ENCODE data around the gene ZC3H4.
A peak's percentile ranks its signal among the peaks of the same experiment; 100 is the strongest.
"Not testable (repeated sequence)": the region's sequence is repeated elsewhere in the genome, so short reads cannot be mapped to it uniquely, and the experiment has no call there.

Gene ZC3H4

DNA sequence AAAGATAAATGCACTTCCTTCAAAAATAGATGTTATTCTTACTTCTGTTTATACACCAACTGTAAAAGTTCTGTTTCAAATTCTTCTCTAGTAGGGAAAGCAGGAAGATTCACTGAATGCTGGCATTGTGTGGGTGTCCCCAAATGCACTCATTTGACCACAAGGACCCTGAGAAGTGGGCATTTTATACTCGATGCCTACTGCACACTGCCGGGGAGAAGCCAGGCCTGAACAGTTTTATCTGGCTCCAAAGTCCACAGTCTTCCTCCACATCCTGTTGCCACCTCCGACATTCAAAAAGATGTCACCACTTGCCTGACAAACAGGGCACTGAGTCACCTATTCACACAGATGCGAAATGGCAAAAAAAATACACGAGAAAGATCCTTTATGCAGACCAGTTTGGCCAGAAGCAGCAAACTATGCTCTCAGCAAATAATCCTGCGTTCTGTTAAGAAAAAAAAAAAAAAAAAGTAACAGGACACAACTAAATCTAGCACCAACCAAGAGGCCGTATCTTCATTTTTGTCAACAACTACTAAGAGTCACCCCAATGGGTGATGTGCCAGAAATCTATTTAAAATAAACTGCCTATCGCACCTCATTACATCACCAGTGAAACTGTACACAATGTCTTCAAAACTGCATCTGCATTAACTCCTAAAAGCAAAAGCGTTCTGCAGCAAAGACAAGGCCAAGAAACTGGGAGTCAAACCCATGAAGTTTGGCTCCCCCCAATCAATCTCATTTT lies 6.2 kb downstream of the ZC3H4 start:
- peak; percentile 70 for DNase-seq

DNA sequence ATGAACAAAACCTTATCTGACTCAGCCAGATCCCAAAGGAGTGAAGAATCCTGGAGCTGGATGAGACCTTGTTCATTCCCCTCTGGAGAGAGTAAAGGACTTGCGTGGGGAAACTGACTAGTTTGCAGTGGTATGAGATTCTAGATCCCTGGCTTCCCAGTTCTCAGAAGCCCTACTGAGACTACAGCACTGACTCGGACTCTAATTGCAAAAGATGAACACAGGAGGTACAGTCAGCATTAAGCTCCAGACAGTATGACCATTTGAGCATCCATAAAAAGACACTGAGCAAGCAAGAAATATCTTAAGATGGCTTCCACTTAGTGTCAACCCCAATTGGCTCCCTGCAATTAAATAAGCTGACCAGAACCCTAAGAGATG lies 6.8 kb downstream of the ZC3H4 start:
- no peak for DNase-seq

DNA sequence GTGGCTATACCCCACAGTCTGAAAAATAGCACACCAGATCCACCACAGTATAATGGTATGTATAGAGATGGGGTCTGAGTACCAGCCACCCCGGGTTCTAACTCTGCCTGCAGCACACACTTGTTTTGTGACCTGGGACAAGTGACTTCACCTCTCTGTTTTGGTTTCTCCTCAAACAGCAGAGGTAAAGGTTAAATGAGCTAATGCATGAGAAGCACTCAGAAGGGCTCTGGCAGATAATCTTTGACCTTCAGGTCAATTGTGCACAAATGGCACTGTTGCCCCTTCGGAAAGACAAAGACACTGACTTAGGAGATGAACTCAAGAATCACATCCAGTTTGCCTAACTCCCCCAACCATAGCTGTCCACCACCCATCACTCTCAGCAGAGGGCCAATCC lies 7.7 kb downstream of the ZC3H4 start:
- DNase-seq: no peak

DNA sequence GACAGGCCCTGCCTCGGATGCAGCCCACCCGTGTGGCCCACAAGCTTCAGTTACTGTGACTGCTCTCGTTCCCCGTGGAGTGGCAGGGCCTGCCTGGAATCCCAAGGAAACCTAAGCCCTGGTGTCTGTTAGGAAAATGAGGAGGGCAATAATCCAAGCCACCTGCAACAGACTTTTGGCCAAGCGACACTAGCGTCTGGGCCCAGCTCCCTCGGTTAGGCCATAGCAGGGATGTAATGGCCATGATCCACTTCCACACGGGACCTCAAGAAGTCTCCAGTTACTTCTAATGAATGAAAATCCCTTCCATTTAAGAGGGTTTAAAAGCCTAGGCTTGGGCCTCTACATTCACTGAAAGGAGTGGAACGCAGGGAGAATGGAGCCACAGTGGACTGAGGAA lies 8.9 kb downstream of the ZC3H4 start:
- no peak for DNase-seq

DNA sequence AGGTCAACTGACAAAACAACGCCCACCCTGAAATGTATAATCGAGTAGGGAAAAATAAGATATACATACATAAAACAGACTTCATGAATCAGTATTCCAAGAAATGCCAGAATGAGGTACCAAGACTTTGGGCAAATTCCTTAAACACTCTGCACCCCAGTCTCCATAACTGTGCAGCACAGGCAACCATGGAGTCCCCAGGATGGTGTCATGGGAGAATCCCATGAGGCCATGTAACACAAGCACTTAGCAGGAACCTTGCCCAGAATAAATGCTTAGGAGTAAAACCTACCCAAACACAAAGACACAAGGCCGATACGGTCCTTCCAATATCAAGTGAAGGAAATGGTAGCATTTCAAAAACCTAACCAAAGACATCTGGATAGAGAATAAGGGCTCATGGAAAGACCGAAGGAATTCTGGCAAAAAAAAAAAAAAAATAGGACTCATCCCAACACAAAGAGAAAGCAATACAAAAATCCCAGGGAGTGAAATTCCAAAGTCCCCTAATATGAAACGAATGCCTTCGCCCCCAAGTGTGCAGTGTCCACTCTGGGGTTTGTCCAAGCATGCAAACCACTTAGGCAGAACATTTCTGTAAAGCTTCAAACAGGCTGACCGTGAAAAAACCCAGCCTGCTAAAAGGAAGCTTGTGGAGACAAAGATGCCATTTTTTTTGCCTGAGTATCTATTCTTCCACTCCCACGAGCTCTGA lies 11.1 kb downstream of the ZC3H4 start:
- no peak for DNase-seq

DNA sequence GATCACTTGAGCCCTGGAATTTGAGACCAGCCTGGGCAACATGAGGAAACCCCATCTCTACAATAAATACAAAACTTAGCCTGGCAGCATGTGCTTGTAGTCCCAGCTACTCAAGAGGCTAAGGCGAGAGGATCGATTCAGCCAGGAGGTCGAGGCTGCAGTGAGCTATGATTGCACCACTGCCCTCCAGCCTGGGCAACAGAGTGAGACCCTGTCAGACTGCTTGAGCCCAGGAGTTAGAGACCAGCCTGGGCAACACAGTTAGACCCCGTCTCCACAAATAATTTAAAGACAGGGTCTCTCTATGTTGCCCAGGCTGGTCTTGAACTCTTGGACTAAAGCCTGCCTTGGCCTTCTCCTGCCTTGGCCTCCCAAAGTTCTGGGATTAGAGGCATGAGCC lies 12.5 kb downstream of the ZC3H4 start:
- DNase-seq: not testable (repeated sequence)

DNA sequence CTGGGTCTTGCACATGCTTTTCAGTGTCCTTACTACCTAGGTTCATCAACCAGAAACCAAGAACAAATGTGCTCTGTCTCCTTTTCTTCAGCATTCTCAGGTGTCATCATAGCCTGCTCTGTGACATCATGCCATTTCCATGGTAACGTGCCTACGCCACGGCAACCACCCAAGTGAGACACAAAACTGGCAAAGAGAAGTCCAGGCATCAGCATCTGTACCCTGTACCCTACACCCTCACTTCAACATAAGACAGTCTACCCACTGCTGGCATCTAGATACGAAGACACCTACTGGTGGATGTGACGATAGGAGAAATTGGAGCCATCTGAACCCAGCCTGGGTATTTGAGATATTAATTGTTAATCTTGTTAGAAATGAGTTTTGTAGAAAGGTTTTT lies 13.3 kb downstream of the ZC3H4 start:
- no peak for DNase-seq

DNA sequence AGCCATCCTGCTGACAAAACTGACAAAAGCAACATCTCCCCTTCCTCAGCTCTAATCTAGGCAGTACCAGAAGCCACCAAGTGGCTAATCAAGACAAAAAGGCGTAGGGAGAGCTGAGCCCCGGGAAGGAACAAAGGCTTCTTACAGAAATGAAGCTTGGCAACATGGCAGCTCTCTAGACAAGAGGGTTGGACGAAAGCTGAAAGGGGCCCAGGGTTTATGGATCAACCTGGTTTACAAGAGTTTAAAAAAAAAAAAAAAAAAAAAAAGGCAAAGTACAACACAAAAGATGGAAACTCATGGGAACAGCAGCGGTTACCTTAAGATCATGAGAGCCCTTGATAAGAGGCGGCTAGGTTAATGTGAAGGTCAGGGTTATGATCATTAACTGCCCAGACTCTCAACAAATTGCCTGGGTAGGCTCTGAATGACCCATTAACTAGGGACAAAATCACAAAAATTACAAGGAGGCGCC lies 14.0 kb downstream of the ZC3H4 start:
- DNase-seq: no peak

DNA sequence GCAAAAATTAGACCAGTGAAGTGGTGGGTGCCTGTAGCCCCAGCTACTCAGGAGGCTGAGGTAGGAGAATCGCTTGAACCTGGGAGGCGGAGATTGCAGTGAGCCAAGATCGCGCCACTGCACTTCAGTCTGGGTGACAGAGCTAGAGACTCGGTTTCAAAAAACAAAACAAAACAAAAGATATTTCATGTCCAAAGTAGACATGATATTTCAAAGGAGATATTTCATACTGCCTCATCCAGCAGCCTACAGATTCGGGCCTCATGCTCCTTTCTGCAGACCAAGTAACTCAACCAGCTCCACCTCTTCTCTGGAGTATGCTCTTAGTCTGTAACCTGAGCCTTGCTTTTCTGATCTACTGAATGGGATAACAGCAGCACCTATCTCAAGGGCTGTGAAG lies 15.0 kb downstream of the ZC3H4 start:
- no peak for DNase-seq

DNA sequence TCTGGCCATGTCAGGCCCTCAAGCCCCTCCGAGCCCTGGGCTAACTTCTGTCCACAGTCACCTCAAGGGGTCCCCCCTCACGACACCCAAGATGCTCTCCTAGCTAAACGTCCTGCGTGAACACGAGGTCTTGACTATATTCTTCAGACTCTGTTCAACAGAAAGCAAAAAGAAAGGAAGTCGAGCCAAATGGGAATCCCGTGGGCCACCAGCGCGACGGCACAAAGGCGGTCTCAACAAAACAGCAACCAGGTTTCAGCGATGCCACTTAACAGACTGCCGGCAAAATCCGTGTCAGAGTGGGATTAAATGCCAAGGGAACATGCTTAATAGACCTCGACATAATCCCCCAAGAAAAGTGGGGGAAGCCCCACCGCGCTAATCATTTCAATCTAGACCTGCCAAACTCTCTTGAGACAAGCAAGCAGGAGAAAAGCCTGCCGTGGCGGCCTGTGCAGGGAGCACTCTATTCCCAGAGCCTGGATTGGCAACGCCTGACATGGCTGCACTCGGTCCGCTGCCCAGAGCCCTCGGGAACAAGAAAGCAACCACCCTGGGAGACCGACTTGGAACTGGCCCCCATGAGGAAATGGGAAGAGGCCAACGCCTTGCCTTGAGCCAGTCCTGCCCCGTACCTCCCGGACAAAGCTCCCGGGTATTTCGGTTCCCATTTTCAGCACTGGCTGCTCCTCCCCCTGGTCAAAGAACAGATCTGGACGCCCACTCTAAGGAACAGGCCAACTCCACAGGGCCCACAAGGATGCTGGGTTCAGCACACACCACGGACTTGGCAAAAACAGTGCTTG lies 16.0 kb downstream of the ZC3H4 start:
- DNase-seq: no peak

DNA sequence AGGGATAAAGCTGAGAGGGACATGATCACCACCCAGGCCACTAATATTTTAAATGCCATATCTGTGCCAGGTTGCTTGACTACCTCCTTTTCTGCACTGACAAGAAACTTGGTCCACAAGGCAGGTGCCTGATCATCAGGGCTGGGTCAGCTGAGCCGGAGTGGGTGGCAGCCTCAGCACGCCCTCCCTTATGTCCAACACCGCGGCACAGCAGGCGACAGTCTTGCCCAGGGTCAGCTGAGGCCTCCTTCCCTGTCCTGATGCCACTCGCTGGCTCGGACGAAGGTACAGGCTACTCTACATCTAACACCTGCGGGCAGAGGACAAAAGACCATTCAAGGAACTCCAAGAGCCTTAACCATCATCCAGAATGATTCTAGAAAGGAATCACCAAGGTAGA lies 16.9 kb downstream of the ZC3H4 start:
- DNase-seq: no peak

DNA sequence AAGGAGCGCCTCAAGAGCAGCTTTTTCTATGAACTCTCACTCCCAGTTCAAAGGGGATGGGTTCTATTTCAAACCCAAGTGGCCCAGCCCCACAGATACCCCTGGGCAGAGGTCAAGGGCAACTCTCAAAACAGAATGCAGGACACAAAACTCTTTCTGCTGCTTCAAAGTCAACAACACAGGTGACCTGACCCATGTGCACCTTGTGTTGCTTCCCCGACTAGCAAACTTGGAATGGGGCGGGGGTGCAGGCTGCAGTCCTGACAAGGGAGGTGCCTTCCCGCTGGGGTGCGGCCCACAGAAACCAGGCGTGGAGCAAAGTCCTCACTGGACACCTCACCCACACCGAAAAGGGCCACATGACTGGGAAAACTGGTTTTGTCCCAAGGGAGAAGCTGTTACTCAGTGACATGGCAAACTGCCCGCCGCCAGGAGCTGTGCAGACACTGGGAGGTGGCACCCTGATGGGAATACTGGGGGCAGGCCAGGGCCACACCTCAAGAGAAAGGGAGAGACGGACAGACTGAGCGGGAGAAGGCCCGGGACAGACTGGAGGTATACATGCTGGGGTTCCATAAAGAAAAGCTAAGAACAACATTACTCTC lies 17.4 kb downstream of the ZC3H4 start:
- DNase-seq: no peak

DNA sequence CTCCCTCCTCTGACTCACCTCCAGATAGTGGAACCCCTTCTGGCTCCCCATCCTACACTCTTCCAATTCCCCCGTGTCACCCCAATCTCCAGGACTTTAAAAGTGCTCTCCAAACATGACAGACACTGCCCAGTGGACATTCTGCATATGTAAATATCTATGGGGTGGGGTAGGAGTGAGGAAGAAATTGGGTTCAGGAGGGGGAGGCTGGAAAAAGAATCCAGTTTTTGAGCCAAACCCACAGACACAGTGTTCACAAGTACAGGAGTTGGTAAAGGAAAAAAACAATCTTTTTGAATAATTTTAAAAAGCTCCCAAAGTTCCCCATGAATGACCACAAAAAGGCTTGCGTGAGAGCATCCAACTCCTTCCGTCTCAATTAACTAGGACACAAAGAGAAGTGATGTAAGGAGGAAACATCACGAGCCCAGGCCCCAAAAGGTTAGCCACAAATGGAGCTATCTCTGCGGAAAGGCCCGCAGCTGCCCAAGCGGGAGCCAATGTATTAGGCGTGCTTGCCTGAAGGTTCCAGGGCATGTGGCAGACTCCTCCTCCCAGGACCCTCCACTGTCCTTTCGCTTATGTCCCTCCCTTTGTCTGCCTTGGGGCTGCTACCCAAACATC lies 18.0 kb downstream of the ZC3H4 start:
- DNase-seq: peak; percentile 19

DNA sequence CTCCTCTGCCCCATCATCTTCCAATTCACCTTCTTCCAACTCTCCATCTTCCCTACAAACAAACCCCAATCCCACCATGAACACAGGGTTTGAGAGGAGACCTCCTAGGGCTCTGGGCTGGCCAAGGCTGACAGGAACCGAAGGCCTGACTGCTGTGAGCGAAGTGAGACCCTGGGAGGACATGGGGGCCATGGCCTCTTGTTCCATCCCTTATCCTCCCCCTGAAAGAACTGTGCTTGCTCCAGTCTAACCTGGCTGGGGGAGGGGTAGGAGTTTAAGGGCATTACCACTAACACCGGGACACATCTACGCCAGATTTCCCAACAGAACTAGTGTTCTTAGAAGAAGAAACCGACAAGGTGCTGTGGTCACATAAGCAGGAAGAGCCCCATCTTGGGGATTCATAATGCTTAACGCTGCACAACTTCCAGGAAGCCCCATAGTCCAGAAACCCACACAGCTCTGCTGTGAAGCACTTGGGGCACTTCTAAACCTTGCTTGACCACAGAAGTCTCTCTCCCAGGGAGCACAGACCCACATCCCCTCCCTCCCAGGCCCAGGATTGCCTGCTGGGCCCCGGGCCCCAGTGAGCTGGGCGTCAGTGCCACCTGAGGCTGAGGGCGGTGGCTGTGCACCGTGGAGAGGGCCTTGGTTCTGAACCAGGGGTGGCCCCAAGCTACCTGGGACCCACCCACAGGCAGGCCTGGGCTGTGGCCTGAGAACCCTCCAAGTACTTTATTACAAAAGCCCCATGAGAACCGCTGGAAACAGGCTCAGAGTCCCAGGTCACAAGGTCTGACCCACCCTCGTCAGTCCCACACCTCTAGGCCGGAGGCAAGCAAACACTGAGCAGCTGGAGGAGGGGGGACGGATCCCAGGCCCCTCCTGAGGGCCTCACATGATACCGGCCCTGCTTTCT lies 18.8 kb downstream of the ZC3H4 start:
- peak; percentile 34 for DNase-seq

DNA sequence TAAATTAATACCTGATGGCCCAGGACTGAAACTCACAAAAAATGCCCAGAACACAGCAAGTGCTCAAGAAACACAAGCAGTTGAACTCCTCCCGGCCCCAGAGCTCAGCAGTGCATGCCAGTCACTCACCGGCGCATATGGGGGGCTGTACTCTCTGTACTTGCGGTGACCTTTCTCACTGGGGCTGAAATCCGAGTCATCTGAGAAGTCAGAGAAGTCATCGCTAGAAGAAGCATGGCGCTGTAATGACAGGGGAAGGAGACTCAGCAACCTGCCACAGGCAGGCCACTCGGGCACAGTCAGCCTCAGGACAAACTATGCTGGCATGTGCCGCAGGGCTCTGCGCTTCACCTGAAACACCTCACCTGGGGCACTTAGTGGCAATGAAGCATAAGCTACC lies 19.7 kb downstream of the ZC3H4 start:
- DNase-seq: peak; percentile 18

DNA sequence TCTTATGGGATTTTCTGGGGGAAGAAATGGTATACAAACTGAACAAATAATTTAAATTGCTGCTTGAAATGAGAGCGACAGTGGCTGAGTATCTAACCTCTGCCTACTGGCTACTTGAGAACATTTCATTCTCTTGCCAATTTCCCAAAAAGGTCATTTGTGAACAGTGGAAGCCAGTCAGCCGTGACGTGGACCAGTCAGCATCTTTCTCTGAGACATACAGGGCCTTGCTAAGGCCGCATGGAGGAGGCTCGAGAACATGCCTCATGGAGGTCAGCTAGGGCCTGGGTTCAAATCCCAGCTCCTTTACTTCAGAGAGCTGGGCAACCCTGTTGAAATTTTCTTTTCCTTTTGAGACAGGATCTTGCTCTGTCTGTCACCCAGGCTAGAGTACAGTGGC lies 20.3 kb downstream of the ZC3H4 start:
- no peak for DNase-seq

DNA sequence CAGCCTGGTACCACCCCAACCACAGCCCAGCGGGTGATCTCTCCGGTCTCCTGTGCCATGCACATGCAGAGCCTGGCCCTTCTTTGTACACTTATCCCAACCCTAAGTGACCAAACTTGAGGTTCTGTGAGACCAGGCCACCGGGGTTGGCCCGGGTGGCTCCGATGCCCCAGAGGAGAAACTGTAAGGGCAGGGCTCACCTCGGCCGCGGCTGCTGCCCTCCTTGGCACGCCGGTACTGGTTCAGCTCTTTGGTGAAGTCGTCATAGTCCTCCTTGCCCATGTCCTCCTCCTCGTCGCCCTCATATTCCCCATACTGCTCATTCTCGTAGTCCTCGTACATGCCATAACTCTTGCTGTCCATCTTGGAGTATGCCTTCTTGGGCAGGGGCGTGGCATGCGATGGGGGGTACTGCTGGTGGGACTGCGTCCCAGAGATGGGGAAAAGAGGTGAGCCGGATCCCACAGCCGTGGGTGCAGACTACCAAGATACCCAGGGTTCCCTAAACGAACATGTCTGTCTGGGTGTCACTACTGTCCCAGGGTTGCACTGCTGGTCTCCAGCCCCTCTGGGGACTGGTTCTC lies 23.7 kb downstream of the ZC3H4 start:
- DNase-seq: no peak

DNA sequence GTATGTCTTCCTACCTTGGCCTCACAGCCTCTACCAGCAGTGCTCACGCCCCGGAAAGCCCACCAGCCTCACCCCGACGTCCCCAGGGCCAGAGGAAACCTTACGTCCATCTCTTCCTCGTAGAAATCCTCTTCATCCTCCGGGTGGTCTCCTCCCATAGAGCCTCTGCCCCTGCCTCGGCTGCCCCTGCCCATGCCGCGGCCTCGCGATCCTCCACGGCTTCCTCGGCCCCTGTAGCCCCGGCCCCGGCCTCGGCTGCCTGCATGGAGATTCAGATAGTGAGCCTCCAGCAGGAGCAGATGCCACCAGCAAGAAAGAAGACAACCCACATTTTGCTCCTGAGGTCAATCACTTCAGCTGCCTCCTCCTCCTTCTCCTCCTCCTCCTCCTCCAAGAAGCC lies 27.3 kb downstream of the ZC3H4 start:
- no peak for DNase-seq

DNA sequence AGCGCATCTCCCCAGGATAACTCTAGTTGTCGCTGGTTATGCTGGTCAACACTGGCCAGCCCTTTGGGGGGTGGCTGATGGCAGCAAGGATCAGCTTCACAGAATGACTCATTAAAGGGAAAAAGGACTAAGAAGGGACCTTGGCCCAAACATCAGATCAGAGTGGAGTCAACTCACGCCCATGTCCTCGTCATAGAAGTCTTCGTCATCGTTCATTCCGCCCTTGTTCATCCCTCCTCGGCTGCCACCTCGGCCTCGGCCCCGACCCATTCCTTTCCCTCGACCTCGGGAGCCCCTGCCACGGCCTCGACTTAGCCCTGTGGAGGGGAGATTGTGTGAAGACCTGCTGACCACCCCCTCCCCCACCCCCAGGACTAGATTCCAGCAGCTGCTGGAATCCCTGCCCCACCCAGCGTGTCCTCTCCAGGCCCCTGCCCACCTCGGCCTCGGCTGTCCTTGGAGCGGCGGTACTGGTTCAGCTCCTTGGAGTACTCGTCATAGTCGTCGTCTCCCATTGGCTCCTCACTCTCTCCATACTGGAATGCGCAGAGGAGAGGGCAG lies 28.6 kb downstream of the ZC3H4 start:
- no peak for DNase-seq

DNA sequence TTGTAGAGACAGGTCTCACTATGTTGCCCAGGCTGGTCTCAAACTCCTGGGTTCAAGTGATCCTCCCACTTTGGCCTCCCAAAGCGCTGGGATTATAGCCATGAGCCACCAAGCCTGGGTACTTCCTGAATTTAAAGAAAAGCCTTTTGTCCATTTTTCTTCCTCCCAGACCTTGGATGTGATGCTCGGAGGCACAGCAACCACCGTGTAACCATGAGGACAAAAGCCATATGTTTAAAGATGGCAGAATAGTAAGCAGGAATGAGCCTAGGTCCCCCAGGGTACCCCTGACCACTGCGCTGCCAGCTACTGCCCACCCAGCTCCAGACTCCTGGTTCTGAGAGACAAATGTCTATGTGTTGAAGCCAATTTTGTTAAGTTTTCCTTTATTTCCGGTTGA lies 31.1 kb downstream of the ZC3H4 start:
- DNase-seq: no peak

DNA sequence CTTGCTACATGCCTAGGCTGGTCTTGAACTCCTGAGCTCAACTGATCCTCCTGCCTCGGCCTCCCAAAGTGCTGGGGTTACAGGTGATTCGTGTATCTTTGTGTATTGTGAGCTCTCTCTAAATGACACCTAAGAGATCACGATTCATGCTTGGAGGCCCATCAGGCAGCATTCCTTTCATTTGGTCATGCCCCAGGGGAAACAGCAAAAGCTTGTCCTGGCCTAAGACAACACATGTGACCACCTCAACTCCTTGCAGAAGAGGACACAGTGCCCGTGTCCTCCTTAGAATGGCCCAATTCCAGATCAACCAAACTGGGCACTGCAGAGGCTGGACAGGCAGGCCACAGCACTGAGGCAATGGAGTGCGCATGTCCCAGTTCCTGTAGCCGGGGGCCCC lies 32.5 kb downstream of the ZC3H4 start:
- DNase-seq: no peak

Data from CD4-positive, alpha-beta T cell treated with Interleukin-17A for 4 hours (primary cell).